Common myeloid progenitor, CD34-positive (primary cell): ENCODE measurements around the gene FTL.

Experiments used
- CTCF ChIA-PET: fragments of 350-600 bp; sonication (Branson Sonifier 250); formaldehyde crosslinking; loops from one replicate; lab custom pipeline; 2021; ENCODE audit warnings: antibody characterized with exemption; lab: Charles Lee
- POLR2A ChIA-PET: fragments of 350-600 bp; sonication (Branson Sonifier 250); formaldehyde crosslinking; loops from one replicate; lab custom pipeline; 2021; ENCODE audit warnings: antibody characterized with exemption; lab: Charles Lee
- DNase-seq, 3 donors: peaks; one replicate each; pipeline versions ENCODE4 v3.0.0 to v3.0.0-alpha.2; 2013
- H3K27ac ChIP-seq, 2 experiments: 1 replicate in 1 of 2; 2 replicates in 1 of 2; pipeline ENCODE4 v1.7.0; 2013; ENCODE audit warnings: inconsistent platforms in 2 of 2, low read length in 2 of 2, mild to moderate bottlenecking in 2 of 2, low read depth in 1 of 2, moderate library complexity in 1 of 2; ENCODE audit not compliant: severe bottlenecking in 2 of 2, insufficient read depth in 1 of 2, poor library complexity in 1 of 2
- H3K27me3 ChIP-seq, 5 experiments: replicated peaks in 2 of 5; 1 replicate in 3 of 5; 2 replicates in 2 of 5; pipeline versions ENCODE4 v1.6.1 to v1.7.0; 2013; ENCODE audit warnings: low read length in 4 of 5, mild to moderate bottlenecking in 2 of 5, moderate library complexity in 2 of 5, inconsistent platforms in 1 of 5; ENCODE audit not compliant: insufficient read depth in 5 of 5, control insufficient read depth in 4 of 5
- H3K36me3 ChIP-seq, 4 experiments: 1 replicate in 2 of 4; 2 replicates in 2 of 4; pipeline versions ENCODE4 v1.6.1 to v1.7.0; 2013; ENCODE audit warnings: low read length in 3 of 4, control low read depth in 1 of 4, mild to moderate bottlenecking in 1 of 4; ENCODE audit not compliant: control insufficient read depth in 4 of 4, insufficient read depth in 4 of 4
- H3K4me1 ChIP-seq, 4 experiments: 1 replicate in 3 of 4; 2 replicates in 1 of 4; pipeline versions ENCODE4 v1.6.1 to v1.7.1; 2013; ENCODE audit warnings: low read length in 3 of 4, mild to moderate bottlenecking in 3 of 4, control low read depth in 1 of 4, inconsistent platforms in 1 of 4, moderate library complexity in 1 of 4; ENCODE audit not compliant: control insufficient read depth in 4 of 4, insufficient read depth in 4 of 4; ENCODE audit errors: control extremely low read depth in 1 of 4
- H3K4me3 ChIP-seq, 7 experiments: 1 replicate in 4 of 7; 2 replicates in 3 of 7; pipeline versions ENCODE4 v1.5.1 to v1.7.0; 2013; ENCODE audit warnings: mild to moderate bottlenecking in 7 of 7, low read length in 6 of 7, moderate library complexity in 6 of 7, inconsistent platforms in 2 of 7, low read depth in 2 of 7, control low read depth in 1 of 7; ENCODE audit not compliant: insufficient read depth in 4 of 7, control insufficient read depth in 1 of 7; ENCODE audit errors: extremely low read depth in 1 of 7
- H3K9me3 ChIP-seq, 5 experiments: 1 replicate in 4 of 5; 2 replicates in 1 of 5; pipeline versions ENCODE4 v1.6.1 to v1.7.1; 2013; ENCODE audit warnings: low read length in 4 of 5, mild to moderate bottlenecking in 2 of 5, inconsistent platforms in 1 of 5, low read depth in 1 of 5, moderate library complexity in 1 of 5; ENCODE audit not compliant: control insufficient read depth in 4 of 5, insufficient read depth in 2 of 5; ENCODE audit errors: control extremely low read depth in 1 of 5
- WGBS: methylation state at CpG from one replicate; pipeline ENCODE4 v1.1.5; 2013; ENCODE audit not compliant: insufficient coverage; 5-methylcytosine and 5-hydroxymethylcytosine counted together

FTL gene

DNA sequence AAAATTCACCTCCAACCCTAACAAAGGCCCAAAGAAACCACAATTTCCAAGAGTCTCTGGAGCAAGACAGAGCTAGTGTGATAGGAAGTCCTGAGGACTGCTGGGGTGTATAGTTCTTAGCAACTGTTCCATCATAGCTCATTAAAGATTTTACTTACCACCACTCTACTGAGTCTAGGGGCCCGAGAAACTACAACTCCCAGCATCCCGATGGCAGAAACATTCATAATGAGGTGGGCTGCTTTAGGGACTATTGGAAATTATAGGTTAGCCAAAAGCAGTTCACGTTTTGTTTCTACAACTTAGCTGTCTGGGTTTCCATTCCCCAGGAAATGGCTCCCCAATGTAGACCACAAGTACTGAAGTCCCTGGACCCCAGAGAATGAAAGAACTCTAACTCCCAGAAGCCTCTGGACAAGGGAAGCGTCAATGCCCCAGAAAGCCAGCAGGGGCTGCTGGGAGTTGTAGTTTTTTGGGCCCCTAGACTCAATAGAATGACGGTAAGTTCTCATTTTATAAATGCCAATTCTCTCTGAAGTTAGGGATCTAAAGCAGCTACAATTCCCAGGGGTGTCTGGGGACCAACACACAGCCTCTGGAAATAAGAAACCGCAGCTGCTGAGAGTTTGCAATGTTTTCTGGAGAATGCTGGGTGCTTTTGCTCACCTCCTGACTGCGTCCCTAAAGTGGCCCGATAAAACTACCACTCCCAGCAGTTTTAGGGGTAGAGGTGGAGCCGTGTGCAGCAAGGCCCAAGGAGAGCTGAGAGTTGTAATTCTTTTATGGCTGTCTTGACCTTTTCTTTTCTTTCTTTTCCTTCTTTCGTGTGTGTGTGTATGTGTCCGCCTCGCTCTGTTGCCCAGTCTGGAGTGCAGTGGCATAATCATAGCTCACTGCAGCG is 11.1 kb downstream of the FTL start:
- H3K4me3 ChIP-seq = no peak overlapping the region
- ChIA-PET POLR2A (interaction anchor here (0.7 kb wide), 1 partner anchor 17 kb away, joined by 4 read pairs; the partner anchor contains the start of gene GYS1), CTCF (interaction anchor here (0.6 to 3.4 kb wide), 5 partner anchors 9 to 134 kb away, joined by 3 to 19 read pairs (median 5); partner anchors contain the start of genes GYS1 and RUVBL2)
- H3K4me1 ChIP-seq = no peaks in the 10 kb centered on the region
- 94% methylated on average over 9 of the region's 13 CpGs for WGBS
- H3K27me3 ChIP-seq = no peaks in the 10 kb centered on the region
- no peak overlapping the region for H3K27ac ChIP-seq
- H3K9me3 ChIP-seq = no peaks in the 10 kb centered on the region
- peaks cover 0 to 33% (median 22%) of the 10 kb centered on the region in 4 experiments for H3K36me3 ChIP-seq
- peak; percentile 57 to 87 (median 82) for DNase-seq

GRCh38 chr19:48977061-48977460 is 12.0 kb downstream of the FTL start:
- POLR2A ChIA-PET = no interaction called here
- H3K4me3 ChIP-seq = no peak overlapping the region
- H3K27me3 ChIP-seq = no peaks in the 10 kb centered on the region
- no peaks in the 10 kb centered on the region for H3K4me1 ChIP-seq
- H3K27ac ChIP-seq = no peak overlapping the region
- peaks cover 0 to 40% (median 28%) of the 10 kb centered on the region in 4 experiments for H3K36me3 ChIP-seq
- no peak for DNase-seq
- CTCF ChIA-PET = interaction anchor here (0.5 to 3.4 kb wide), 7 partner anchors 9 to 248 kb away, joined by 3 to 19 read pairs (median 3); partner anchors contain the start of genes GYS1 and RUVBL2
- WGBS = 83% methylated on average over 1 of the region's 2 CpGs
- no peaks in the 10 kb centered on the region for H3K9me3 ChIP-seq

- no peaks in the 10 kb centered on the region for H3K9me3 ChIP-seq
- H3K4me1 ChIP-seq = peaks cover 0 to 3% (median 0%) of the 10 kb centered on the region in 4 experiments
- H3K27ac ChIP-seq = no peak overlapping the region
- DNase-seq = peak in 1 of 3 donors; percentile 34
- no peak overlapping the region for H3K4me3 ChIP-seq
- no peaks in the 10 kb centered on the region for H3K27me3 ChIP-seq
- ChIA-PET POLR2A (no interaction called here), CTCF (interaction anchor here (1.1 to 3.9 kb wide), 3 partner anchors 10 to 37 kb away, joined by 3 to 21 read pairs (median 4); partner anchors contain the start of genes GYS1 and RUVBL2)
- H3K36me3 ChIP-seq = peaks cover 5 to 59% (median 38%) of the 10 kb centered on the region in 4 experiments
- 97% methylated on average over 5 of the region's 9 CpGs for WGBS
Measured at GRCh38 chr19:48982280-48982679, 17.2 kb downstream of the FTL start.

DNA sequence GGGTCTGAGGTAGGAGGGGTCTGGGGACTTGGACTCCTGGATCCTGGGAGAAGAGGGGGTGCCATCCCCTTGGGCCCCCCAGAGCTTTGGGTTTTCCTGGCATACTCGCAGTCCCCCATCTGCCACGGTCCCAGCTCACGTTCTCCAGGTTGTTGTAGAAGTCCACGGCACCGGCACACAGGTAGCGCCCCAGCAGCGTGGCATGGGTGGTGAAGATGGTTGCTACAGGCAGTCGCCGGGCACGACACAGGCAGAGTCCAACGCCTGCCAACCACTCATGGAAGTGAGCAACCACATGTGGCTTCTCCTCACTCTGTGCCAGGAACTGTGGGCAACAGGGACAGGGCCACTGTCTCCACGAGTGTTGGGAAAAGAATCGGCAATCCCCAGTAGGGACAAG is 20.6 kb downstream of the FTL start:
- Histone ChIP-seq H3K9me3 (no peaks in the 10 kb centered on the region), H3K27ac (no peak overlapping the region), H3K27me3 (no peaks in the 10 kb centered on the region), H3K36me3 (peaks cover 8 to 66% (median 43%) of the 10 kb centered on the region in 4 experiments), H3K4me3 (no peak overlapping the region), H3K4me1 (peaks cover 0 to 3% (median 0%) of the 10 kb centered on the region in 4 experiments)
- no peak for DNase-seq
- CTCF ChIA-PET = interaction anchor here (1.6 kb wide), 1 partner anchor 13 kb away, joined by 3 read pairs; no protein-coding TSS in a partner anchor
- 97% methylated on average over 11 of the region's 13 CpGs for WGBS
- POLR2A ChIA-PET = interaction anchor here (0.6 kb wide), 1 partner anchor 319 kb away, joined by 3 read pairs; no protein-coding TSS in a partner anchor

GRCh38 chr19:48986211-48986610 is 21.1 kb downstream of the FTL start:
- Histone ChIP-seq H3K27ac (no peak overlapping the region), H3K27me3 (no peaks in the 10 kb centered on the region), H3K4me3 (no peak overlapping the region), H3K36me3 (peaks cover 8 to 66% (median 43%) of the 10 kb centered on the region in 4 experiments), H3K4me1 (peaks cover 0 to 3% (median 0%) of the 10 kb centered on the region in 4 experiments), H3K9me3 (no peaks in the 10 kb centered on the region)
- peak in 1 of 3 donors; percentile 36 for DNase-seq
- 100% methylated on average over 1 of the region's 3 CpGs for WGBS
- ChIA-PET POLR2A (interaction anchor here (0.6 kb wide), 2 partner anchors 285 to 319 kb away, joined by 3 to 4 read pairs; no protein-coding TSS in a partner anchor), CTCF (interaction anchor here (1.0 to 1.6 kb wide), 5 partner anchors 9 to 199 kb away, joined by 3 to 5 read pairs (median 3); no protein-coding TSS in a partner anchor)

- H3K27ac ChIP-seq = peak overlapping the region in 1 of 2 experiments; percentile 6
- POLR2A ChIA-PET = no interaction called here
- no peaks in the 10 kb centered on the region for H3K9me3 ChIP-seq
- CTCF ChIA-PET = interaction anchor here (0.7 to 1.6 kb wide), 5 partner anchors 10 to 200 kb away, joined by 3 to 5 read pairs (median 3); no protein-coding TSS in a partner anchor
- H3K4me1 ChIP-seq = peaks cover 0 to 12% (median 10%) of the 10 kb centered on the region in 4 experiments
- H3K27me3 ChIP-seq = no peaks in the 10 kb centered on the region
- DNase-seq = no peak
- H3K4me3 ChIP-seq = no peak overlapping the region
- H3K36me3 ChIP-seq = peaks cover 6 to 56% (median 36%) of the 10 kb centered on the region in 4 experiments
- 88% methylated on average over 4 of the region's 7 CpGs for WGBS
Measured at GRCh38 chr19:48987323-48987722, 22.2 kb downstream of the FTL start.
